ENCODE measurements around the gene TIPIN. TPM values are rescaled to one million over a fixed set of nuclear protein-coding genes. Genes with fewer than 3 reads are reported as not detected.
"Not testable (repeated sequence)": the region's sequence is repeated elsewhere in the genome, so short reads cannot be mapped to it uniquely, and the experiment has no call there.

TIPIN gene
- total RNA-seq, 1 donor from 2014 or later, result 56.2 TPM

DNA sequence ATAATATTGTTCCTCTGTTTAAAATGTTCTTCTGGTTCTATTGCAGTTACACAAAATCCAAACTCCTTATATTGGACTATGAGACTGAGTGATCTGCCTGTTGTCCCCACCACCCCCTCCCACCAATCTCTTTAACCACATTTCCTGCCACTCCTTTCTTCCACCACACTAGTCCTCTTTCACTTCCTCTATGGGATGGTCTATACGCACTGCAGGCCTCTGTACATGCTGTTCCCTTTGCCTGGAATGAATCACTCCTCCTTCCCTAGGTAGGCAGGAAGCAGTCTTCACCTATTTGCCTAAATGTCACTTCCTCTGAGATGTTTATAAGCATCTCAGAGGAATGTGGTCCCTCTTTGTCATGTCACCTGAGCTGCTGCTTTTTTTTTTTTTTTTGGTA, 34.2 kb upstream of the TIPIN start:
- peaks cover 35% of the 10 kb centered on the region for H3K36me3 Mint-ChIP-seq (ENCODE audit: low read depth)
- H3K4me3 Mint-ChIP-seq, result peak overlapping the region; percentile 98
- no peaks in the 10 kb centered on the region for H3K9me3 Mint-ChIP-seq
- H3K4me1 Mint-ChIP-seq, result peaks cover 68% of the 10 kb centered on the region
- DNase-seq, result peak; percentile 79
- intact Hi-C loops (cut with micrococcal nuclease), result loop anchor here (1.0 kb wide), 3 partner anchors 11 to 34 kb away; partner anchors contain the start of gene TIPIN
- peak overlapping the region; percentile 86 for H3K27ac Mint-ChIP-seq
- H3K27me3 Mint-ChIP-seq, result no peaks in the 10 kb centered on the region

DNA sequence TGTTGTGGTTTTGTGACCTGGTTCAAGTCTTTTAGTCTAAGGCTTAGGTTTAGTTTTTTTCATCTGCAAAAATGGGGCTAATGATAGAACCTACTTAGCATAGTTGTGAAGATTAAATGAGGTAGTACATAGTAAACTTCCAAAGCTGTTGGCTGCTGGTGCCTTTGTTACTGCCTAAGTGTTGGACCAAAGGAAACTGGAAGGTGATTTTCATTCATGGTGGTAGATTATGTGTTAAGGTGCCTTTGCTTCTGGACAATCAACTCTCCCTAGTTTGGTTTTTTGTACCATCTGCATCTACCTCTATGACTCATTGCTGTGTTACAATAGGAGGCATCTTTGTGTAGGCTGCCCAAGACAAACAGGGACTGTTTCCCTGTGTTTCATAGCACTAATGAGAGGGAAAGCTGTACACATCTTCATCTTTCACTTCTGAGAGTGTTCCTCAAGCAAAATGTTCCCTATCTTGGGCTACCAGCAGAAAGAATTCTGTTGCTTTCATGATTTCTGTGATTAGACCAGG, 33.4 kb upstream of the TIPIN start:
- Mint-ChIP-seq H3K27ac (peak overlapping the region; percentile 86), H3K9me3 (no peaks in the 10 kb centered on the region), H3K4me3 (peak overlapping the region; percentile 98), H3K27me3 (no peaks in the 10 kb centered on the region), H3K4me1 (peaks cover 68% of the 10 kb centered on the region), H3K36me3 (ENCODE audit: low read depth) (peaks cover 34% of the 10 kb centered on the region)
- DNase-seq, result no peak
- intact Hi-C loops (cut with micrococcal nuclease), result loop anchor here (1.0 kb wide), 3 partner anchors 11 to 34 kb away; partner anchors contain the start of gene TIPIN

DNA sequence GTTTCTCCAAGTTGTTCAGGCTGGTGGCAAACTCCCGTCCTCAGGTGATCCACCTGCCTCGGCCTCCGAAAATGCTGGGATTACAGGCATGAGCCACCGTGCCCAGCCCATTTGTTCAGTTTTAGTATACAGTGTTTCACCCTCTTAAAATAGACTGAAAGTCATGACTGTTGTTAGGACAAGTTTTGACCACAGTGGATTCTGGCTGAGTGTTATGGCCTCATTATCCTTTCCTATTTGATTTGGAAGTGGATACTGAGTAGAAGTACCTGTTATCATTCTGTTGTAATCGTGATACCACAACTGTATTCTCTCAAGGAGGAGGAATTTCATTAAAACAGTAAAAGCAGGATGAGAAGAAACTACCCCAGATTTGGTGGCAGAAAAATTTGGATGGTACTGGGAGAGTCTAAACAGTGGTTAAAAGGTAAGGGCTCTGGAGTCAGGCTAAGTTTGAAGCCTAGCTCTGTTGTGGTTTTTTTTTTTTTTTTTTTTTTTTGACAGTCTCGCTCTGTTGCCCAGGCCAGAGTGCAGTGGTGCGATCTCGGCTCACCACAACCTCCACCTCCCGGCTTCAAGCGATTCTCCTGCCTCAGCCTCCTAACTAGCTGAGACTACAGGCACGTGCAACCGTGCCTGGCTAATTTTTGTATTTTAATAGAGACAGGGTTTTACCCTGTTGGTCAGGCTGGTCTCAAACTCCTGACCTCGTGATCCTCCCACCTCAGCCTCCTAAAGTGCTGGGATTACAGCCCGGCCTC, 32.8 kb upstream of the TIPIN start:
- peaks cover 36% of the 10 kb centered on the region for H3K36me3 Mint-ChIP-seq (ENCODE audit: low read depth)
- peak; percentile 79 for DNase-seq
- H3K27ac Mint-ChIP-seq, result peak overlapping the region; percentile 86
- intact Hi-C loops (cut with micrococcal nuclease), result no loop called here
- no peaks in the 10 kb centered on the region for H3K9me3 Mint-ChIP-seq
- H3K4me1 Mint-ChIP-seq, result peaks cover 63% of the 10 kb centered on the region
- H3K4me3 Mint-ChIP-seq, result peak overlapping the region; percentile 98
- H3K27me3 Mint-ChIP-seq, result no peaks in the 10 kb centered on the region

DNA sequence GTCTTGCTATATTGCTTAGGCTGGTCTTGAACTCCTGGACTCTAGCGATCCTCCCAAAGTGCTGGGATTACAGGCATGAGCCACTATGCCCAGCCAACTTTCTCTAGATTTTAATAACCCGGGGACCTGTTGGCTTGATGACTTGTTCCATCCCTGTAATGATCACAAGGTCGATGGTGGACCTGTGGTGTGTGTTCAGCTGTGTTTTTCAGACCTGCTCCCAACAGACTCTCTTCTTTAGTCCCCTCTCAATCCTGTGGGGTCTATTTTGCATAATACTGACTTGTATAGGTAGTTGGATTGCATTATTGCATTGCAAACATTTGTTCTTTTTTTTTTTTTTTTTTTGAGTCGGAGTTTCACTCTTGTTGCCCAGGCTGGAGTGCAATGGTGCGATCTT, 32.1 kb upstream of the TIPIN start:
- peak overlapping the region; percentile 51 for H3K27ac Mint-ChIP-seq
- no peak for DNase-seq
- no peaks in the 10 kb centered on the region for H3K9me3 Mint-ChIP-seq
- H3K4me1 Mint-ChIP-seq, result peaks cover 56% of the 10 kb centered on the region
- intact Hi-C loops (cut with micrococcal nuclease), result no loop called here
- H3K4me3 Mint-ChIP-seq, result peak overlapping the region; percentile 98
- H3K36me3 Mint-ChIP-seq (ENCODE audit: low read depth), result peaks cover 33% of the 10 kb centered on the region
- no peaks in the 10 kb centered on the region for H3K27me3 Mint-ChIP-seq

DNA sequence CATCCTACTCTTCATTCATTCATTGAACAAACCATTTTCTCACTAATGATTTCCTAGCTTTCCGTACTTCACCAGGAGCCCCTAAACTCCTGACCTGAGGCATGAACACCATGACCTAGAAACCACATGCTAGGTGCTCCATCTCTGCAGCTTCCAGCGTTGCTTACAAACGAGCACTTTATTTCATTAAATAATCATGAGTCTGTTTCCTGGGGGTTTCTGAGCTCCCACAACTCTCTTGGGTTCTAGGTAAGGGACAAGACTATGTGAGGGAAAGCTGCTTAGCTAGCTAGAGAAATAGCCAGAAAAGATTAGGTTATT, 31.5 kb upstream of the TIPIN start:
- DNase-seq, result no peak
- H3K36me3 Mint-ChIP-seq (ENCODE audit: low read depth), result peaks cover 29% of the 10 kb centered on the region
- peak overlapping the region; percentile 98 for H3K4me3 Mint-ChIP-seq
- H3K9me3 Mint-ChIP-seq, result no peaks in the 10 kb centered on the region
- intact Hi-C loops (cut with micrococcal nuclease), result no loop called here
- H3K27me3 Mint-ChIP-seq, result no peaks in the 10 kb centered on the region
- peak overlapping the region; percentile 93 for H3K27ac Mint-ChIP-seq
- H3K4me1 Mint-ChIP-seq, result peaks cover 52% of the 10 kb centered on the region

DNA sequence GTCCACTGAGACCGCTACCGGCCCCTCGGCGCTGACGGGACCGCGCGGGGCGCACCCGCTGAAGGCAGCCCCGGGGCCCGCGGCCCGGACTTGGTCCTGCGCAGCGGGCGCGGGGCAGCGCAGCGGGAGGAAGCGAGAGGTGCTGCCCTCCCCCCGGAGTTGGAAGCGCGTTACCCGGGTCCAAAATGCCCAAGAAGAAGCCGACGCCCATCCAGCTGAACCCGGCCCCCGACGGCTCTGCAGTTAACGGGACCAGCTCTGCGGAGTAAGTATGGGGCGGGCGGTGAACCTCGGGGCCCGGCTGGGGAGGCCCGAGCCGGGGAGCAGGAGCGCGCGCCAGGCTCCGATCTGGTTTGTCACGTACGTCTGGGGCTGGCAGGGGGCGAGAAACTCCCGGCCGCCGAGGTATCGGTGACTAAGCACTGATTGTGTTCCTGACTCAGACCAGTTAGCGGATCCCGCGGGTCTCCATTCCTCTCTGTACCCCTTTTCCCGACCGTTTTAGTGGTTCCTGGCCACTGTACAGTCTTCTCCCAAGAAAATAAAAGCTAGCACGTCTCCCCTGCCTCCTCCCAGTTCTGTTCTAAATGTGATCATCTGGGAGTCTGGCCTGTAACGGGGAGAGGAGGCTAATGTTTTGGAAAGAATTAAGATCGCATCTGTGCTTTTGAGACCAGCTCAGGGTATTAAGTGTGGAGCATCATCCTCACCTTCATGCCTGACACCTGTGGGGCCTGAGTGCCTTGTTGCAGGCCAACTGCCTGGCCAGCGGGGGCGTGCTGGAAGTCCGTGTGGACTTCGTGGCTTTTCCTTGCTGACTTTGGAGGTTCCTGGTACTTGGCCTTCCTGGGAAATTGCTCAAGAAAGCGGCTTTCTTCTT, 30.9 kb upstream of the TIPIN start:
- intact Hi-C loops (cut with micrococcal nuclease), result loop anchor here (2.0 kb wide), 3 partner anchors 13 to 117 kb away; partner anchors contain the start of genes RPL4 and ZWILCH
- H3K36me3 Mint-ChIP-seq (ENCODE audit: low read depth), result peaks cover 26% of the 10 kb centered on the region
- H3K4me1 Mint-ChIP-seq, result peaks cover 48% of the 10 kb centered on the region

DNA sequence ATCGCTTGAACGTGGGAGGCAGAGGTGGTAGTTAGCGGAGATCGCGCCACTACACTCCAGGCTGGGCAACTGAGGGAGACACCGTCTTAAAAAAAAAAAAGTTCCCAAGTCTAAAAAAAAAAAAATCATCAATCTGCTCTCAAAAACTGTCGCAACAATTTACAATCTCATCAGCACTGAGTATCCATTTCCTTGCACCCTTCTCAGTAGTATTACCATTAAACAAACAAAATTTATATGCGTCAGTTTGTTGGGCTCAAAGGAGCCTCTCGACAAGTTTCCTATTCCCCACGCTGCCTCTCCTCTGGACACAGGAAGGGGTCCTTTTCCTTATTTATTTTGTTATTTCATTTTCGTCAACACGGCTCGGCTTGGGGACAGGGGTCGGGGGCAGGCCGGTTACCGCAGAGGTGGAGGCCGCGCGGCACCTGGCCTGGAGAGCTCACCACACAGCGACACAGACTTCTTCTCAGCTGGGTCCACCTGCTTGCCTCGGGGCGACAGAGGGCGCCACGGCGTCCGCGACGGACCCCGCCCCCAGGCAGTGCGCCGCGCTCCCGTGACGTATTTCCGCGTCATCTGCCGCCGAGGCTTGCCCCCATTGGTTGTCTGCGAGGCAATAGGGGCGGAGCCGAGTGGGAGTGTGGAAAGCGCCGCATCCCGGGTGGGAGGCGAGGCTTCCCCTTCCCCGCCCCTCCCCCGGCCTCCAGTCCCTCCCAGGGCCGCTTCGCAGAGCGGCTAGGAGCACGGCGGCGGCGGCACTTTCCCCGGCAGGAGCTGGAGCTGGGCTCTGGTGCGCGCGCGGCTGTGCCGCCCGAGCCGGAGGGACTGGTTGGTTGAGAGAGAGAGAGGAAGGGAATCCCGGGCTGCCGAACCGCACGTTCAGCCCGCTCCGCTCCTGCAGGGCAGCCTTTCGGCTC, 30.0 kb upstream of the TIPIN start, which contains the start of gene MAP2K1:
Gene MAP2K1, plus strand, starts transcription at position 709 of the 920 bp plus-strand sequence. CDS start 436 bp downstream, outside the sequence.
- Mint-ChIP-seq H3K9me3 (no peaks in the 10 kb centered on the region), H3K27me3 (no peaks in the 10 kb centered on the region), H3K36me3 (ENCODE audit: low read depth) (peaks cover 19% of the 10 kb centered on the region), H3K4me1 (peaks cover 41% of the 10 kb centered on the region), H3K27ac (peak within 1 kb of the TSS; percentile 100), H3K4me3 (peak within 1 kb of the TSS; percentile 98)
- DNase-seq, result peak; percentile 100
- intact Hi-C loops (cut with micrococcal nuclease), result loop anchor here (1.0 to 2.0 kb wide), 7 partner anchors 14 to 118 kb away; partner anchors contain the start of genes DIS3L, RPL4, SNAPC5 and TIPIN

More for the DNA sequence above, 30.9 kb upstream of the TIPIN start:
- DNase-seq, result peak; percentile 87
- peak overlapping the region; percentile 93 for H3K27ac Mint-ChIP-seq
- no peaks in the 10 kb centered on the region for H3K27me3 Mint-ChIP-seq
- H3K9me3 Mint-ChIP-seq, result no peaks in the 10 kb centered on the region
- H3K4me3 Mint-ChIP-seq, result peak overlapping the region; percentile 98

DNA sequence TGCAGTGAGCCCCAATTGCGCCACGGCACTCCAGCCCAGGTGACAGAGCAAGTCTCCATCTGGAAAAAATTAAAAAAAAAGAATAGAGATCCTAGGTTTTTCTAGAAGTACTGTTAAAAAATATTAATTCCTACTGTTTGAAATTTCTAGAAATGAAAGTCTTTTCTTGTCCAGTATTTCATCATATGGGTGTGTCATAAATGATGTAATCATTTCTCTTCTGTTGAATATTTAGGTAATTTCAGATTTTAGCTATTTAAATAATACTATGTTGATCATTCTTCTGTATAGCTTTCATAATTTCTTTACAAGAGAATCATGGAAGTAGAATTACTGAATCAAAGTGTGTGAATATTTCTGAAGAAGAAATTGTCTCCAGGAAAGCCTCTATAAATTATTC, 24.9 kb upstream of the TIPIN start:
- H3K9me3 Mint-ChIP-seq; DNase-seq; intact Hi-C loops (cut with micrococcal nuclease); H3K27me3 Mint-ChIP-seq; H3K4me3 Mint-ChIP-seq; H3K27ac Mint-ChIP-seq; H3K36me3 Mint-ChIP-seq (ENCODE audit: low read depth): not testable (repeated sequence)
- peaks cover 12% of the 10 kb centered on the region for H3K4me1 Mint-ChIP-seq

DNA sequence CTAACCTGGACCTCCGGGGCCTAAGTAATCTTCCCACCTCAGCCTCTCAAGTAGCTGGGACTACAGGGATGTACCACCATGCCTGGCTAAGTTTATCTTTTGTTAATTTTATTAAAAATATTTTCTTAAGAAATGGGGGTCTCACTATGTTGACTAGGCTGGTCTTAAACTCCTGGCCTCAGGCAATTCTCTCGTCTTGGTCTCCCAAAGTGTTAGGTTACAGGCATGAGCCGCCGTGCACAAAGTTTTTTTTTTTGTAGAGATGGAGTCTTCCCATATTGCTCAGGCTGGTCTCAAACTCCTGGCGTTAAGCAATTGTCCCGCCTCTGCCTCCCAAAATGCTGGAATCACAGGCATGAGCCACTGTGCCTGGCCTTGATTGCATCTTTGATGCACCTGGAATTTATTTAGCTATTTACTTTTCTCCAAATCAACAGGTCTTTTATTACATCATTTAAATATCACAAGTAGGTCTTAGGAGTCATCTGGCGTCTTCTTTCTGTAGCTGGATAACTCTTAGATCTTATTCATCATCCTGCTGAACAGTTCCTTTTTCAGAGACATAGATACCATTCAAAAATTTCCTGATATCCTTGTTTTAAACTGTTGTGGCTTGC, 22.4 kb upstream of the TIPIN start:
- intact Hi-C loops (cut with micrococcal nuclease), result no loop called here
- H3K4me1 Mint-ChIP-seq, result no peaks in the 10 kb centered on the region
- no peak overlapping the region for H3K4me3 Mint-ChIP-seq
- no peaks in the 10 kb centered on the region for H3K27me3 Mint-ChIP-seq
- no peak overlapping the region for H3K27ac Mint-ChIP-seq
- H3K36me3 Mint-ChIP-seq (ENCODE audit: low read depth), result no peaks in the 10 kb centered on the region
- peaks cover 3% of the 10 kb centered on the region for H3K9me3 Mint-ChIP-seq
- DNase-seq, result no peak

DNA sequence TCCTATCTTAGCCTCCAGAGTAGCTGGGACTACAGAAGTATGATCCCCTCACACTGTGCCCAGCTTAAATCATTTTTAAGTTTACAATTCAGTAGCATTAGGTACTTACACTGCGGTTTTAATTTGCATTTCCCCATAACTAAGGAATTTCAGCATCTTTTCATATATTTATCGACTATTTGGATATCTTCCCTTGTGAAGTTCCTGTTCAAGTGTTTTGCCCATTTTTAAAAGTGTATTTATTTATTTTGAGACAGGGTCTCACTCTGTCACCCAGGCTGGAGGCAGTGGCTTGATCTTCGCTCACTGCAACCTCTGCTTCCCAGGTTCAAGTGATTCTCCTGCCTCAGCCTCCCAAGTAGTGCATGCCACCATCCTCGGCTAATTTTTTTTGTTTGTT, 17.7 kb upstream of the TIPIN start:
- intact Hi-C loops (cut with micrococcal nuclease), result no loop called here
- Mint-ChIP-seq H3K27me3 (no peaks in the 10 kb centered on the region), H3K4me1 (peaks cover 14% of the 10 kb centered on the region), H3K9me3 (peaks cover 3% of the 10 kb centered on the region), H3K4me3 (no peak overlapping the region), H3K27ac (no peak overlapping the region), H3K36me3 (ENCODE audit: low read depth) (no peaks in the 10 kb centered on the region)
- no peak for DNase-seq

DNA sequence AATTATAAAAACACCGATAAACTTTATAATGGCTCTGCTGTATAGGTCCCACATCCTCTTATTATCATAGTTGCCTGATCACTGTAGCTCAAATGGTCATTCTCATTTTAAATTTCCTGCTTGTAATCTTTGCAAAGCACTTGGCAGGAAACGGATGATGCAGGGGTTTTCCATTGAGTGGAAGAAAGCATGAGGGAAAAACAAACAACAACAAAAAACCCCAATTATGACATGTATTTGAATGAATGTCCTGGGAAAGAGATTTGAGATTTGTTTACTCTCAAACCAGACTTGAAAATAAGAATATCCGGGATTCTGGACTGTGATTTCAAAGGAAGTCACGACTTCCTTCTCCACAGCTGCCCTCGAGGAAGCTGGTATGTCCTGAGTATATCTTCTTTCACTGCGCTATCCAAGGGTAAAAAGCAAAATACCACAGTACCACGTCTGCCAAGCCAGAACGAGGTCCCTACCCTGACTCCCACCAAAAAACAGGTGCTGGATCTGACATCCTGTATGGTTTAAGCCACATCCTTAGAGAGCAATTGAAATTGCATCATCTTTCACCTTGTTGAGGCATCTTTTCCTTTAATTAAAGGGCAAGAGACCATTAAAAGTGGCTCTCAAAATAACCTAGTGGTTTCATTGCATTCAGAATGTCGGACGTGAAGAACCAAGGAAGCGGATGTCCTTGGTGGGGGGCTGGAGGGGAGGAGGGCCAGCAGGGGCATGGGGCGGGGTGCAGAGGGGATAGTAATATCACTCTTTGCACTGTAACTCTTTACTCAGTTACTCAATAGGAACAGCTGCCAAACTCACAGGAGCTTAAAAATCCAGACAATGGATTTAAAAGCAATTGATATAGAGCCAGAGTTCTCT, 13.5 kb upstream of the TIPIN start:
- Mint-ChIP-seq H3K9me3 (peaks cover 3% of the 10 kb centered on the region), H3K27me3 (no peaks in the 10 kb centered on the region), H3K27ac (peak overlapping the region; percentile 96), H3K4me3 (peak overlapping the region; percentile 80), H3K36me3 (ENCODE audit: low read depth) (no peaks in the 10 kb centered on the region), H3K4me1 (peaks cover 14% of the 10 kb centered on the region)
- intact Hi-C loops (cut with micrococcal nuclease), result loop anchor here (1.0 kb wide), 3 partner anchors 14 to 20 kb away; partner anchors contain the start of genes MAP2K1 and TIPIN
- DNase-seq, result peak; percentile 82

DNA sequence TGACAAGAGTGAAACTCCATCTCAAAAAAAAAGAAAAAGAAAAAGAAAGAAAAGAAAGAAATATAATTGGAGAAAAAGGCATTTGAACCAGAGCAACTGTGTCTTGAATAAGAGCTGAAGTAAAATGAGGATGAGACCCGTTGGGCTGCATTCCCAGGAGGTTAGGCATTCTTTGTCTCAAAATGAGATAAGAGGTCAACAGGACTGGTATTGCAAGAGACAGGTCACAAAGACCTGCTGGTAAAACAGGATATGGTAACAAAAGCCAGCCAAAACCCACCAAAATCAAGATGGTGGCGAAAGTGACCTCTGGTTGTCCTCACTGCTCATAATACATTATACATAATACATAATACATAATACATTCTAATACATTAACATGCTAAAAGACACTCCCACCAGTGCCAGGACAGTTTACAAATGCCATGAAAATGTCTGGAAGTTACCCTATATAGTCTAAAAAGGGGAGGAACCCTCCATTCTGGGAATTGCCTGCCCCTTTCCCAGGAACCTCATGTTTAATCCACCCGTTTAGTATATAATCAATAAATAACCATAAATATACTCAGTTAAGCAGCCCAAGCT, 8.6 kb upstream of the TIPIN start:
- Mint-ChIP-seq H3K4me1 (peaks cover 7% of the 10 kb centered on the region), H3K9me3 (no peaks in the 10 kb centered on the region), H3K27me3 (no peaks in the 10 kb centered on the region), H3K4me3 (no peak overlapping the region), H3K36me3 (ENCODE audit: low read depth) (no peaks in the 10 kb centered on the region), H3K27ac (no peak overlapping the region)
- DNase-seq, result no peak
- intact Hi-C loops (cut with micrococcal nuclease), result no loop called here

All from activated CD4-positive, alpha-beta T cell treated with anti-CD3 and anti-CD28 coated beads, Interleukin-2, amount 10 ng/mL, durations not matched to agents 24 days and 14 days (primary cell).